ENCODE results near the gene NUDT4.

DNA sequence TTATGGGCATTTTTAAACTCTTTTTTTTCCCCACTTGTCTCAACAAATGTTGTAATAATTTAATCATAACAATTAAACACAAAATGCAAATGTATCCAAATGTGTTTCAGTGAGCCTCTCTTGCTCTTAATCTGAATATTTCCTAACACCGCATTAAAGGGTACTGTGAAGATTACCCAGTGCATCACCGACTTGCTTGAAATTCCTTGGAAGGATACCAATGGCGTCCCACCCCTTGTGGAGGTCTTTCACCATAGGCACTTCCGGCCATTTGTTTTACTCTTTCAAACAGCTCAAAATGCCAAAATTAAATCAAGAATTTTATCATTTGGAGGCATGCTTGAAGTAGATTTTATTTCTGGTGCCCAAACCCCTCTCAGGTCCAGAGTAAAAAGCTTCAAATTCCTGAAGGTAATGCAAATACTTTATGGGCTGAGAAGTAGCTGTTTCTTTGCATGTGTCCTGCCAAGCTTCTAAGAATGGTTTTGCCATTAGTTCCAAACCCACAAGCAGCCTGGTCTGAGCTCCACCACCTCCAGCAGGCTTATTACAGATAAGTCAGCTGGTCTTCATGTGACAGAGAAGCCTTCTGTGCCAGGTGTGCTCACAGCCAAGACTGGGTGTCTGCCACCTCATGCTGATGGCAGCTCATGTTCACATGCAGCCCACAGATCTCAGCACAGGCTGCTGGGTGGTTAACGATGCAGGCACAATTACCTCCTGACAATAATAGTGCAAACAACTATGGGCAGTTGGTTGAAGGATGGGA, 16.4 kb upstream of the NUDT4 start:
- TF ChIP-seq CTCF (IDR thresholded peaks at IDR 0.05) (no peak), POLR2A (IDR thresholded peaks at IDR 0.05) (no peak)

All from esophagus squamous epithelium (tissue), 4 donors.